ENCODE data around the gene DBT.

GRCh38 chr1:100249155-100249536, 488 bp downstream of the DBT start:
- no peak for TF ChIP-seq PATZ1 (CRISPR knock-in tag; IDR thresholded peaks at IDR 0.05; ENCODE audit: borderline replicate concordance)
- no peak for TF ChIP-seq TCF4 (CRISPR knock-in tag; IDR thresholded peaks at IDR 0.05; ENCODE audit: borderline replicate concordance)
- TF ChIP-seq ESRRG (CRISPR knock-in tag; IDR thresholded peaks at IDR 0.05): no peak
- TF ChIP-seq, protein P1, sequence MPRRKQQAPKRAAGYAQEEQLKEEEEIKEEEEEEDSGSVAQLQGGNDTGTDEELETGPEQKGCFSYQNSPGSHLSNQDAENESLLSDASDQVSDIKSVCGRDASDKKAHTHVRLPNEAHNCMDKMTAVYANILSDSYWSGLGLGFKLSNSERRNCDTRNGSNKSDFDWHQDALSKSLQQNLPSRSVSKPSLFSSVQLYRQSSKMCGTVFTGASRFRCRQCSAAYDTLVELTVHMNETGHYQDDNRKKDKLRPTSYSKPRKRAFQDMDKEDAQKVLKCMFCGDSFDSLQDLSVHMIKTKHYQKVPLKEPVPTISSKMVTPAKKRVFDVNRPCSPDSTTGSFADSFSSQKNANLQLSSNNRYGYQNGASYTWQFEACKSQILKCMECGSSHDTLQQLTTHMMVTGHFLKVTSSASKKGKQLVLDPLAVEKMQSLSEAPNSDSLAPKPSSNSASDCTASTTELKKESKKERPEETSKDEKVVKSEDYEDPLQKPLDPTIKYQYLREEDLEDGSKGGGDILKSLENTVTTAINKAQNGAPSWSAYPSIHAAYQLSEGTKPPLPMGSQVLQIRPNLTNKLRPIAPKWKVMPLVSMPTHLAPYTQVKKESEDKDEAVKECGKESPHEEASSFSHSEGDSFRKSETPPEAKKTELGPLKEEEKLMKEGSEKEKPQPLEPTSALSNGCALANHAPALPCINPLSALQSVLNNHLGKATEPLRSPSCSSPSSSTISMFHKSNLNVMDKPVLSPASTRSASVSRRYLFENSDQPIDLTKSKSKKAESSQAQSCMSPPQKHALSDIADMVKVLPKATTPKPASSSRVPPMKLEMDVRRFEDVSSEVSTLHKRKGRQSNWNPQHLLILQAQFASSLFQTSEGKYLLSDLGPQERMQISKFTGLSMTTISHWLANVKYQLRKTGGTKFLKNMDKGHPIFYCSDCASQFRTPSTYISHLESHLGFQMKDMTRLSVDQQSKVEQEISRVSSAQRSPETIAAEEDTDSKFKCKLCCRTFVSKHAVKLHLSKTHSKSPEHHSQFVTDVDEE (CRISPR knock-in tag; IDR thresholded peaks at IDR 0.05): no peak
- no peak for TF ChIP-seq POU6F1 (CRISPR knock-in tag; IDR thresholded peaks at IDR 0.05; ENCODE audit: borderline replicate concordance, low read depth)
- no peak for TF ChIP-seq SNAI2 (CRISPR knock-in tag; IDR thresholded peaks at IDR 0.05)
- no peak for TF ChIP-seq CSRNP3 (CRISPR knock-in tag; IDR thresholded peaks at IDR 0.05)
- no peak for TF ChIP-seq ZFP3 (CRISPR knock-in tag; IDR thresholded peaks at IDR 0.05)
- no peak for TF ChIP-seq PPARA (CRISPR knock-in tag; IDR thresholded peaks at IDR 0.05; ENCODE audit: borderline replicate concordance)
- TF ChIP-seq ZNF8 (CRISPR knock-in tag; IDR thresholded peaks at IDR 0.05): no peak

Data from SK-N-SH treated with all-trans-retinoic acid at 6 μM for 48 hours (cell line).